Measurements from ENCODE around the gene CREB3L2.
"Not testable (repeated sequence)": the region's sequence is repeated elsewhere in the genome, so short reads cannot be mapped to it uniquely, and the experiment has no call there.

The CREB3L2 gene

DNA sequence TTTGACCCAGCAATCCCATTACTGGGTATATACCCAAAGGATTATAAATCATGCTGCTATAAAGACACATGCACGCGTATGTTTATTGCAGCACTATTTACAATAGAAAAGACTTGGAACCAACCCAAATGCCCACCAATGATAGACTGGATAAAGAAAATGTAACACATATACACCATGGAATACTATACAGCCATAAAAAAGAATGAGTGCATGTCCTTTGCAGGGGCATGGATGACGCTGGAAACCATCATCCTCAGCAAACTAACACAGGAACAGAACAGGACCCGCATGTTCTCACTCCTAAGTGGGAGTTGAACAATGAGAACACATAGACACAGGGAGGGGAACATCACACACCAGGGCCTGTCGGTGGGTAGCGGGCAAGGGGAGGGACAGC, 75.7 kb downstream of the CREB3L2 start:
- not testable (repeated sequence) for DNase-seq

GRCh38 chr7:137925754-137926153, 76.1 kb downstream of the CREB3L2 start:
- DNase-seq, result no peak

- no peak for DNase-seq
Measured at GRCh38 chr7:137925091-137925490, 76.8 kb downstream of the CREB3L2 start.

DNA sequence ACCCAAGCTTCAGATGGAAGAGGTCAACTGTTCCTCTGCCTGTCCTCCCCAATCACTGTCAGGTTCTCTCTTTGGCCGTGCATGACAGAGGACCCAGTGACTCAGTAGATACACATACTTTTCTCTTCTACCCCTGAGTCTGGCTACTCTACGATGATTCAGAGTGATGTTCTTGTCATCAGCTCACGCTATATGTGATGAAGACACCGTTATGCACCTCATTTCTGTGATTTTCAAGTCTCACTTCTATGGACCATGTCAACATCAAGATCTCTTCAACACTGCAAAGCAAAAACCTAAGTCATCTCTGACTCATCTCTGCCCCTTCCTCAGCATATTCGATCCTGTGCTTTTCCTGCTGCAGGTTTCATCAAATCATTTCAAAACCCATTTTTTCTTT, 78.5 kb downstream of the CREB3L2 start:
- DNase-seq, result no peak

DNA sequence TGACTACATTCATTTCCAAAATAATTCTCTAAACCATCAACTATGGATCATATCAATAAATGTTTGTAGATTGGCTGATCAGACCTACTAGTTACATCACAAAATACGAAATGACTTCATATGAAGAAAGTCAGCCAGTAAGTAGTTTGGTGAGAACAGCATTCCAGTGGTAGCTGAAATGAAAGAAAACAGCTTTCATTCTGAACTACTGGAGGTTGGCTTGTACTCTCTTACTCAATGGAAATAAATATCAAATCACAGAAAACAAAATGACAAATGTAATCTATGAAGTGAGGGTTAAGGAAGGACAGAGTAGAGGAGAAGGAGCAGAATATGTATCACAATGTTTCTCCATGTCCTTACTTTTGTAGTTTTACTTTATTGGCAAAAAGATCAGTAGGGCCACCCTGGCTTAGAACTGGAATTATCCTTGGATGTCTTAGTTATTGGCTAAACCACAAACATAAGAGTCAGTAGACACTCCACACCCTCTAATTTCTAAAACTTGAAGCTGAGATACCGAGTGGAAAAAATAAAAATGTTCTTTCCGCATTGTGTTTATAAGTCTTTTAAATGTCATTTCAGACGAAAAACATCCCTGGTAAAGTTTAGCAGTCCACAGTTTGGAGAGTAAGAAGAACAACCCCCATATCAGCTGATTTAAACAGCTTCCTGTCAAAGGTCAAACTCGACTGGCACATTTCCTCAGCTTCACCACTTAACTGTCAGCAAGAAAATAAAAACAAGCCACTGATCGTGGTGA, 81.1 kb downstream of the CREB3L2 start:
- no peak for DNase-seq

DNA sequence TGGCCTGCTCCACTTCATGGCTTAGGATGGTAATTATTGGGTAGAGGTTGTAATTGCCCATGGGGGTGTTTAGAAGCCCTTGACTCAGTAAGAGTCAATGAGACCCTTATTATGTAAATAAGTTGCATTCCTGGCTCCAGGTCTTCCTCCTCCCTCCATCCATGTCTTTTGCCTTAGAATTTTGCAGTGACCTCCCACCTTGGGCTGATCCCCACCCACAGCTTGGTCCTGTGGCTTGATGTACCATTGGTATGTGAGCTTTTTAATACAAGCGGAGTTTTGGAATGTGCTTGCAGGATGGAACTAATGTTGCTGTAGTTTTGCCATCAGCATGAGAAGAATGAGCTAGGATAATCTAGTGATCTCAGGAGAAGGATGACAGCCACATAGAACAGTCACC, 81.9 kb downstream of the CREB3L2 start:
- no peak for DNase-seq

GRCh38 chr7:137916980-137917645, 84.8 kb downstream of the CREB3L2 start:
- no peak for DNase-seq

GRCh38 chr7:137916564-137916963, 85.3 kb downstream of the CREB3L2 start:
- no peak for DNase-seq

- DNase-seq, result no peak
Measured at GRCh38 chr7:137915266-137915665, 86.6 kb downstream of the CREB3L2 start.

DNA sequence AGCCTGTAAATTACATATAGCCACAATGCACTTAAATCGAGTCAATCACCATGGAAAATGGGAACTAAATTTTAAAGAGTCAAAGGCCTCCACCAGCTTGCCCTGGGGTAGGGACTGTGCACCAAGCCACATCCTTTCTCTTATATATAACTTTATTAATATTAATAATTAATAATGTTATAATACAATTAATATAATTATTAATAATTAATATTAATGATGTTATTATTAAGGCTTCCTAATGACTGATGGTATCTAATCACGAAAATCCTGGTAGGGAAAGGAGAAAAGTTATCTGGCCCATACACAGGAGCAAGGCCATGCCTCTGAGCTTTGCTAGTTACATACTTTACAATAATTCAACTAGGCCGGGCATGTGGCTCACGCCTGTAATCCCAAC, 87.9 kb downstream of the CREB3L2 start:
- DNase-seq, result no peak

- no peak for DNase-seq
Measured at GRCh38 chr7:137909042-137909441, 92.8 kb downstream of the CREB3L2 start.

DNA sequence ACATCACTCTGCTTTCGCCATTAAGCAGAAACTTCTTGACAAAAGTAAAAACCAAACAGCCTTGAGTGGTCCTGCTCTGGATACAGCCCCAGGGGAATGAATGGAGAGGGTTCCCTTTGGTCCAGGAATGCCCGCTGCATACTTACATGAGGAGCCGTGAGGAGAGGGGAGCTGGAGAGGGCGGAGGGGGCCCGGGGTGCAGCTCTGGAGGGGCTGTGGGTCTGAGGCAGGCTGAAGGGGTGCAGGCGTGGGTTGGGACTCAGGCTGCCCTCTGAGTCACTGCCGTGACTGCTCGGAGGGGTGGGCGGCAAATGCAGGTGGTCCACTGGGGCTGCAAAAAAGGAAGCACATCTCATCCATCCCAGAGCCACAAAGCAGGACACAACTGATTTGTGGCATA, 93.8 kb downstream of the CREB3L2 start:
- no peak for DNase-seq

DNA sequence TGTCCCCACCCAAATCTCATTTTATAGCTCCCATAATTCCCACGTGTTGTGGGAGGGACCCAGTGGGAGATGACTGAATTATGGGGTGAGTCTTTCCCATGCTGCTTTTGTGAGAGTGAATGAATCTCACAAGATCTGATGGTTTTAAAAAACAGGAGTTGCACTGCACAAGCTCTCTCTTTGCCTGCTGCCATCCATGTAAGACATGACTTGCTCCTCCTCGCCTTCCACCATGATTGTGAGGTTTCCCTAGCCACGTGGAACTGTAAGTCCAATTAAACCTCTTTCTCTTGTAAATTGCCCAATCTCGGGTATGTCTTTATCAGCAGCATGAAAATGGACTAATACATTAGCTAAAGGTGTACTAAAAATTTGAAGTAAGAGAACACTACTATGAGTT, 95.2 kb downstream of the CREB3L2 start:
- DNase-seq, result not testable (repeated sequence)

GRCh38 chr7:137904833-137905232, 97.1 kb downstream of the CREB3L2 start:
- no peak for DNase-seq

DNA sequence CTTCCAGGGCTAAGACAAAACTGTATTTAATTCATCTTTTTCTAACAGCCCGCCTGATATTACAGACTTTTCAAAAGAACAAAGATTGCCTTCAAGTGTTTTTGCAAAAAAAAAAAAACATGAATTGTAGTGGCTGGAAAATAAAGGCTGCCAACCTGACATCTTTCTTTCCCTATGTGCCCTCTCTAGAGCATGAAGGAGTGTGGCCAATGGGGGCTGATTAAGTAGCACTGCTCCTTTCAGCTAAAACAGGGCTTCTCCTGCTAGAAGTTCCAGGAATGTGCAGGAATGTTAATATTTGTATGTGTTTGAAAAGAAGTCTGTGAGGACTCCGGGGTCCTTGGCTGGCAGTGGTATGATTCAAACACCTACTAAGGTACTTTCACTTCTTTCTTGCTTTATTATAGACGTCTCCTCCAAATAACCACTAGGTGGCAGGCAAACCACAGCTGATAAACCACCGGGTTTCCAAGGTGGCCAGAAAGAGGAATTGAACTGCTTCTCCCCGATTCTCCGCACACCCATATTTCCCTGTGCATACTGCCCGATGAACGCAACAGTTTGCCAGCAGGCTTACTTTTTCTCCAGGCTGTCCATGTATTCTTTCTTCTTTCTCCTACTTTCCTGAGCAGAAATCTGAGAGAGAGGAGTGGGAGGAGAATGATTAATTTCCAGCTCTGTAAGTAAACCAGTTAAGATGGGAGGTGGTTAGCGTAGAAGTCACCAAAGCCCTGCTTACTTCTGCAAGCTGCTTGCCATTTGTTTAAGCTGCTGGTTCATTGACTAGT, 98.3 kb downstream of the CREB3L2 start:
- DNase-seq, result peak; percentile 45

- no peak for DNase-seq
Measured at GRCh38 chr7:137900137-137900536, 101.7 kb downstream of the CREB3L2 start.

- DNase-seq, result peak; percentile 73
Measured at GRCh38 chr7:137898839-137899721, 102.8 kb downstream of the CREB3L2 start.

DNA sequence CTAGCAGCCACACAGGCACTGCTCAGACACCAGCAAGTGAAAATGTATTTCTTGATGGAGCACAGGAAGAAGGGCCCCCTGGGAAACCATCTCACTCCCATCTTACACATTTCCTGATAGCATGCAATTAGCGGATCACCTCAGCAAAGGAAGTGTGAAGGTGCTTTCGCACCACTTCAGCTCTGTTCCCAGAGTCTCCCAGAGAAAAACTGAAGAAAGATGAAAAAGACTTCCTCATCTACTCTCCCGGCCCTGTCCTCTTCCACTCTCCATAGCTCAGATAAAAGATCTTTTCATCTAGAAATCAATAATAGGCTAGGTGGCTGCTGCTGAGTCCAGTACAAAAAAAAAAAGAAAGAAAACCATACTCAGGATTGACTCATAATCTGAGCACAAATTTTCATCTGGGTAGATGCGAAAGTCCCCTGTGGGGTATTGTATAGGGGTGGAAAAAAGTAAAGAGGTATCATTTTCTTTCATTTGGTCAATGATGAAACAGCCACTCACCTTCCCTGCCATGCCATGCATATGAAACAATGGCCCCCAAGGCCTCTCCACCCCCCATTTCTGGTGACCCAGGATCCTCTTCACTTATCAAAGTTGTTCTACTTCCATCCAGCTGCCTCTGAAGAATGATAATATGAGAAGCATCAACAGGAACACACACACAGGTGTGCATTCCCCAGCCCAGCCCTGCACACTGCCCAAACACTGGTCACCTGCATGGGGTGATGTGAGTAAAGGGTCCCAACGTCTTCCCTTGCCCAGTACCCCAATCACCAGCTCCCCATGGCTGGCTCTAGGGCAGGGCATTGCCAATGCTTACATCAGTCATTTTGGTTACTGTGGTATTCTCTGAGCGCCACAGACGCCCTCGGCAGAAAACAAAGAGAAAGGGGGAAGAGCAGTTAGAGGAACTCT, 106.3 kb downstream of the CREB3L2 start:
- DNase-seq, result no peak

DNA sequence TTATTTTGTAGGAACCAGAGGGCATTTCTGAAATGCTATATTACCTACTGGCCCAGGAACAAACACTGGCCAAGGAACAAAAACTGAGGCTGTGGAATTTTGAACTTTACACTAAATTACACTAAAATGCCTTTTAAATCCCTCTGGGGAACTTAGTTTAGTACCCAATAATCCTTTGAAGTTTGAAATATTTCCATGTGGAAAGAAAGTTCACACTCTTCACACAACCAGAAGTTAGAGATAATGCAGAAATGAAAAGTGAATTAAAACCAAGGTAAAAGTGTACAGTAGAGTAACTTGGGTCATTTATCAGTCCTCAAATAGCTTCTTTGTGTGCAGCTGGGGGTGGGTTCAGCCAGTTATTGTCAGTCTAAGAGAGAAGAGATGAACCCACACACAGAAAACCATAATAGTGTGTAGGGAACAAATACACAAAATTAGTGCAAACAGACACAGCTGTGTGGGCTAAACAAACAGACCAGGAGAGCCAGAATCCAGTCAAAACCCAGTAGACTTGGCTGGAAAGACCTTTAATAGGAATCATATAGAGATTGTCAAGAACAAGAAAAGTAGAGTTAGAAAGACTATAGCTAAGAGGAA, 108.6 kb downstream of the CREB3L2 start:
- no peak for DNase-seq

- DNase-seq, result no peak
Measured at GRCh38 chr7:137891016-137891655, 110.8 kb downstream of the CREB3L2 start.
